Loucy (cell line): ENCODE measurements around the gene ENKD1.

Experiments used
- H2AFZ ChIP-seq: fragments of 200-600 bp; sonication (generic); 2 replicates; pipeline ENCODE4 v1.6.0; 2016; ENCODE audit warnings: antibody characterized with exemption, mild to moderate bottlenecking, low read length, moderate library complexity
- H3F3A ChIP-seq: fragments of 200-600 bp; 2 replicates; pipeline ENCODE4 v1.6.0; 2016; ENCODE audit warnings: antibody characterized with exemption, low read depth, mild to moderate bottlenecking
- H3K27me3 ChIP-seq: fragments of 200-600 bp; sonication (generic); 2 replicates; pipeline ENCODE4 v1.6.1; 2014; ENCODE audit warnings: low read length, mild to moderate bottlenecking; ENCODE audit not compliant: insufficient read depth, poor library complexity, severe bottlenecking
- H3K36me3 ChIP-seq: fragments of 200-600 bp; sonication (generic); 2 replicates; pipeline ENCODE4 v1.6.1; 2016; ENCODE audit warnings: low read length; ENCODE audit not compliant: insufficient read depth
- H3K4me1 ChIP-seq: fragments of 200-600 bp; sonication (generic); 2 replicates; pipeline ENCODE4 v1.5.1; 2014; ENCODE audit warnings: low read length, mild to moderate bottlenecking; ENCODE audit not compliant: insufficient read depth, poor library complexity, severe bottlenecking
- H3K4me2 ChIP-seq: fragments of 200-600 bp; sonication (generic); 2 replicates; pipeline ENCODE4 v1.6.0; 2014; ENCODE audit warnings: antibody characterized with exemption, low read length, low read depth, mild to moderate bottlenecking; ENCODE audit not compliant: poor library complexity, severe bottlenecking
- H3K4me3 ChIP-seq: fragments of 200-600 bp; sonication (generic); 2 replicates; pipeline ENCODE4 v1.5.1; 2014; ENCODE audit warnings: low read length, mild to moderate bottlenecking, mixed read lengths; ENCODE audit not compliant: poor library complexity, severe bottlenecking
- H3K79me2 ChIP-seq: fragments of 200-600 bp; sonication (generic); 2 replicates; pipeline ENCODE4 v1.6.1; 2014; ENCODE audit warnings: low read length; ENCODE audit not compliant: insufficient read depth
- H3K9ac ChIP-seq: fragments of 200-600 bp; sonication (generic); 2 replicates; pipeline ENCODE4 v1.6.0; 2014; ENCODE audit warnings: mild to moderate bottlenecking, low read depth, low read length, moderate library complexity; ENCODE audit not compliant: poor library complexity, severe bottlenecking
- H3K9me2 ChIP-seq: fragments of 200-600 bp; sonication (generic); replicated peaks from 2 replicates; pipeline ENCODE4 v1.6.1; 2016; ENCODE audit warnings: low read depth, low read length, mixed read lengths
- H3K9me3 ChIP-seq: fragments of 200-600 bp; sonication (generic); 2 replicates; pipeline ENCODE4 v1.6.1; 2014; ENCODE audit warnings: mild to moderate bottlenecking, antibody characterized with exemption, low read length, low read depth; ENCODE audit not compliant: insufficient read depth
- H4K20me1 ChIP-seq: fragments of 200-600 bp; sonication (generic); 2 replicates; pipeline ENCODE4 v1.6.0; 2014; ENCODE audit warnings: antibody characterized with exemption, low read length, mild to moderate bottlenecking; ENCODE audit not compliant: insufficient read depth, poor library complexity, severe bottlenecking
- CTCF ChIP-seq: fragments of 200-600 bp; sonication (generic); conservative IDR thresholded peaks from 2 replicates; pipeline ENCODE4 v1.5.1; 2014; ENCODE audit warnings: mild to moderate bottlenecking, antibody characterized with exemption, low read length
- EZH2phosphoT487 ChIP-seq: fragments of 200-600 bp; IDR thresholded peaks from 2 replicates; pipeline ENCODE4 v1.6.1; 2018; ENCODE audit warnings: antibody characterized with exemption, mild to moderate bottlenecking, moderate library complexity, borderline replicate concordance

The ENKD1 gene

GRCh38 chr16:67613808-67614207, 52.7 kb downstream of the ENKD1 start:
- no peak for TF ChIP-seq EZH2phosphoT487
- TF ChIP-seq CTCF, result peak; percentile 52
- Histone ChIP-seq H3K9me2 (no peaks in the 10 kb centered on the region), H3K36me3 (peaks cover 84% of the 10 kb centered on the region), H2AFZ (no peak overlapping the region), H3K9me3 (no peaks in the 10 kb centered on the region), H3K27me3 (no peaks in the 10 kb centered on the region), H3K4me1 (no peaks in the 10 kb centered on the region), H4K20me1 (peaks cover 22% of the 10 kb centered on the region), H3K79me2 (peaks cover 31% of the 10 kb centered on the region), H3F3A (no peaks in the 10 kb centered on the region), H3K9ac (no peak overlapping the region), H3K4me3 (no peak overlapping the region), H3K4me2 (no peak overlapping the region)
